ENCODE data around the gene ZFPL1.

ZFPL1 gene

DNA sequence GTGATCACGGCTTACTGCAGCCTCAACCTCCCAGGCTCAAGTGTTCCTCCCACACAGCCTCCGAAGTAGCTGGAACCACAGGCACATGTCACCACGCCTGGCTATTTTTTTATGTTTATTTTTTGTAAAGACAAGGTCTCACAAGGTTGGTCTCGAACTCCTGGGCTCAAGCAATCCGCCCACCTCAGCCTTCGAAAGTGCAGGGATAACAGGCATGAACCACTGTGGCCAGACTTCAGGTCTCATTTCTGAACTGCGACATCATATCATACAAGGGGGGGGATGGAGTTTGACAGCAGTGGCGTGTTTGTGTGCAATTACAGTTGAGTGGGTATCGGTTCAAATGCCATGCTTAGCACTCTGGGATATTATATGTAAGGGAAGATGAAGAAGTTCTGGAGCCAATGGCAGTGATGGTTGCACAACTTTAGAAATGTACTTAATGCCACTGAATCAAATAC is 32.6 kb upstream of the ZFPL1 start:
- H3K9me3 ChIP-seq (ENCODE audit: insufficient read depth, low read depth, low read length), result no peaks in the 10 kb centered on the region

DNA sequence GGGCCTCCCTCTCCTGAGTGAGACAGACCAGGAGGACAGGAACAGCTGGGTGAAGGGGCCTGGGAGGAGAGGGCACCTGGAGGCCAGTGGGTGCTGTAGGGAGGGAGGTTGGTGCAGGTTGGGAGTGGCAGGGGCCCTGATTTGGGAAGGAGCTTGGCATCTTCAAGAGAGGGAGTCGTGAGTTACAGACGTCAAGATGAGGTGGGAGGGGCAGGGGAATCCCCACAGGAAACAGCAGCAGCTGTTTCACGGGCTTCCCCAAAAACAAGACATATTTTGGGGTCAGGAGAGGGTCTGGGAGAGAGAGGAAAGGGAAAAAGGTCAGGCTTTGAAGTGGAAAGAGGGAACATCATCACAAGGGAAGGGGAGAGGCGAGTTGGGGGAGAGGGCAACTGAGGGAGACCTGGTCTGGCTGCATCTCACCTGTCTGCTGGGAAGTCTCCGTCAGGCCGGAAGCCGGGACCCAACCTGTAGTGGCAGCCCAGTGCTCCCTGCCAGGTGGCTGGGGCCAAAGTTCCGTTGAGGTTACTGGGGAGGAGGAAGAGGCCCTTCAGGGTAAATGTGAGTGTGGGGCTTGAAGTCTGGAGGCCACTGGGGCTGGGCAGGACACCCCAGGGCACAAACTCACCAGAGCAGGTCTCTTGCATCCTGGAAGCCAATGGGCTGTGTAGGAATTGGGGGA is 30.1 kb upstream of the ZFPL1 start:
- Histone ChIP-seq H3K9me3 (ENCODE audit: insufficient read depth, low read depth, low read length) (no peaks in the 10 kb centered on the region), H3K36me3 (ENCODE audit: insufficient read depth, low read depth, low read length) (no peaks in the 10 kb centered on the region), H3K27me3 (ENCODE audit: insufficient read depth, low read length) (no peaks in the 10 kb centered on the region), H3K4me1 (ENCODE audit: insufficient read depth, low read length) (no peaks in the 10 kb centered on the region), H3K9ac (ENCODE audit: low read depth, low read length) (no peak overlapping the region), H3K4me3 (ENCODE audit: low read length) (no peak overlapping the region), H3K27ac (ENCODE audit: low read length) (no peak overlapping the region)

More for the DNA sequence above, 32.6 kb upstream of the ZFPL1 start:
- Histone ChIP-seq H3K36me3 (ENCODE audit: insufficient read depth, low read depth, low read length) (no peaks in the 10 kb centered on the region), H3K27me3 (ENCODE audit: insufficient read depth, low read length) (peaks cover 4% of the 10 kb centered on the region; the same call in 1 of the 2 replicates), H3K4me1 (ENCODE audit: insufficient read depth, low read length) (no peaks in the 10 kb centered on the region), H3K4me3 (ENCODE audit: low read length) (no peak overlapping the region), H3K9ac (ENCODE audit: low read depth, low read length) (no peak overlapping the region), H3K27ac (ENCODE audit: low read length) (no peak overlapping the region)

DNA sequence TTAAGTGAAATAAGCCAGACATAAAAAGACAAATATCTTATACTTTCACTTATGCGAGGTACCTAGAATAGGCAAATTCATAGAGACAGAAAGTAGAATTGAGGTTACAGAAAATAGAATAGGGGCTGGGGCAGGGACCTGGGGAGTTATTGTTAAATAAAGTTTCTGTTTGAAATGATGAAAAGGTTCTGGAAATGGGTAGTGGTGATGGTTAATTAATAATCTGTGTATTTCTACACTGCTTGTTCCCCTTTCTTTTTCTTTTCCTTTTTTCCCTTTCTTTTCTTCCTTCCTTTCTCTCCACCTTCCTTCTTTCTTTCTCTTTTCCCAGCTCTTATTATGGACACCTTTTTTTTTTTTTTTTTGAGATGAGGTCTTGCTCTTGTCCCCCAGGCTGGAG is 28.5 kb upstream of the ZFPL1 start:
- Histone ChIP-seq H3K27me3 (ENCODE audit: insufficient read depth, low read length) (no peaks in the 10 kb centered on the region), H3K9me3 (ENCODE audit: insufficient read depth, low read depth, low read length) (no peaks in the 10 kb centered on the region), H3K27ac (ENCODE audit: low read length) (no peak overlapping the region), H3K4me1 (ENCODE audit: insufficient read depth, low read length) (no peaks in the 10 kb centered on the region), H3K4me3 (ENCODE audit: low read length) (no peak overlapping the region), H3K9ac (ENCODE audit: low read depth, low read length) (no peak overlapping the region), H3K36me3 (ENCODE audit: insufficient read depth, low read depth, low read length) (no peaks in the 10 kb centered on the region)

DNA sequence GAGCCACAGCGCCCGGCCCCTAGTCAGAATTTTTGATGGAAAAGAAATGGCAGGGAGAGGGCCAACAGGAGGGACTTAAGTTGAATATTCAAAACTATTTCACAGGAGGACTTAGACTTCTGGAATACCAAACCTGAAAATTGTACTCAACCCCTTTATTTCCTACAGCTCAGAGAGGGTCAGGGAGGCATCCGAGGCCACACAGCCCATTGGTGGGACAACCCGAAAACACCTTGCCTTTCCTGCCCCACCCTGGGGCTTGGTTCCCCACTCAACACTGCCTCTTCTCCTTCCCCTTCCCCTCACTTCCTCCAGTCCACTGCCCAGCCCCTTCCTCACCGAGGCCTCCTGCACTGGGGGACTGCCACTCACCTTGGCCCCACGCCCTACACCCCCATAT is 27.0 kb upstream of the ZFPL1 start:
- Histone ChIP-seq H3K27me3 (ENCODE audit: insufficient read depth, low read length) (no peaks in the 10 kb centered on the region), H3K27ac (ENCODE audit: low read length) (no peak overlapping the region), H3K9ac (ENCODE audit: low read depth, low read length) (no peak overlapping the region), H3K36me3 (ENCODE audit: insufficient read depth, low read depth, low read length) (no peaks in the 10 kb centered on the region), H3K4me1 (ENCODE audit: insufficient read depth, low read length) (no peaks in the 10 kb centered on the region), H3K4me3 (ENCODE audit: low read length) (no peak overlapping the region), H3K9me3 (ENCODE audit: insufficient read depth, low read depth, low read length) (no peaks in the 10 kb centered on the region)

DNA sequence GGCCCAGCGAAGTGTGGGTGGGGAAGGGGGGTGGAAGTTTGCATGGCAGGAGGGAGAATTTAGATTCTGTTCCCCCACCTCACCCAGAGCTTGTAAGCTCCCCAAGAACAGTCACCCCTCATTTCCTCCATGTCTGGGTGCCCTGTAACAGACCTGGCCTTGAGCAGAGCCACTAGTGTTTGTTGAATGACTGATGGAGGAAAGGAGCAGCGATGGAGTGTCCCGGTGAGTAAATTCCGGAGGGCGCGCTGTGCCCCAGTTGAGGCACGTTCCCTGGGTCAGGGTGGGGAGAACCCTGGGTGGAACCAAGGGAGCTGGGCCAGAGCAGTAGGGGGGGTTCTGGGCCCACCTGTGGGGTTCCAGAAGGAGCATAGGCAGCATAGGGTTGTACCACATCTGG is 26.5 kb upstream of the ZFPL1 start:
- Histone ChIP-seq H3K9me3 (ENCODE audit: insufficient read depth, low read depth, low read length) (no peaks in the 10 kb centered on the region), H3K27ac (ENCODE audit: low read length) (no peak overlapping the region), H3K27me3 (ENCODE audit: insufficient read depth, low read length) (no peaks in the 10 kb centered on the region), H3K36me3 (ENCODE audit: insufficient read depth, low read depth, low read length) (no peaks in the 10 kb centered on the region), H3K9ac (ENCODE audit: low read depth, low read length) (no peak overlapping the region), H3K4me3 (ENCODE audit: low read length) (no peak overlapping the region), H3K4me1 (ENCODE audit: insufficient read depth, low read length) (no peaks in the 10 kb centered on the region)

DNA sequence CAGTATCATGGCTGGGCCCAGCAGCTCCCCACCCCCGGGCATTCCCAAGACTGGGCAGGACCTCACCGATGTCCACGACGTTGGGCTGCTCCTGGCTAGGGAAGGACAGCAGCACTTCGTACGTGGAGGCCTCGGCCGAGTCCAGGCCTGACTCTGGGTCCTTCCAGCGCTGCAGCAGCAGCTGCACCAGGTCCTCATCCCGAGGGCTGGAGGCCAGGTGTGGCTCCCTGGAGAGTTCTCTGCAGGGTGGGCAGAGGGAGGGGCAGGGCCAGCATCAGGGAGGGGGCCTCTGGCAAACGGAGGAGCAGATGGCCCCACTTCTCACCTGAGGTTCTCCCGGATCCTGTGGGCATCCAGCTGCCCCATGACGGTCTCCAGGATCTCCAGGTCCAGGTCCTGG is 26.0 kb upstream of the ZFPL1 start:
- Histone ChIP-seq H3K9ac (ENCODE audit: low read depth, low read length) (no peak overlapping the region), H3K36me3 (ENCODE audit: insufficient read depth, low read depth, low read length) (no peaks in the 10 kb centered on the region), H3K27me3 (ENCODE audit: insufficient read depth, low read length) (no peaks in the 10 kb centered on the region), H3K4me3 (ENCODE audit: low read length) (no peak overlapping the region), H3K9me3 (ENCODE audit: insufficient read depth, low read depth, low read length) (no peaks in the 10 kb centered on the region), H3K27ac (ENCODE audit: low read length) (no peak overlapping the region), H3K4me1 (ENCODE audit: insufficient read depth, low read length) (no peaks in the 10 kb centered on the region)

DNA sequence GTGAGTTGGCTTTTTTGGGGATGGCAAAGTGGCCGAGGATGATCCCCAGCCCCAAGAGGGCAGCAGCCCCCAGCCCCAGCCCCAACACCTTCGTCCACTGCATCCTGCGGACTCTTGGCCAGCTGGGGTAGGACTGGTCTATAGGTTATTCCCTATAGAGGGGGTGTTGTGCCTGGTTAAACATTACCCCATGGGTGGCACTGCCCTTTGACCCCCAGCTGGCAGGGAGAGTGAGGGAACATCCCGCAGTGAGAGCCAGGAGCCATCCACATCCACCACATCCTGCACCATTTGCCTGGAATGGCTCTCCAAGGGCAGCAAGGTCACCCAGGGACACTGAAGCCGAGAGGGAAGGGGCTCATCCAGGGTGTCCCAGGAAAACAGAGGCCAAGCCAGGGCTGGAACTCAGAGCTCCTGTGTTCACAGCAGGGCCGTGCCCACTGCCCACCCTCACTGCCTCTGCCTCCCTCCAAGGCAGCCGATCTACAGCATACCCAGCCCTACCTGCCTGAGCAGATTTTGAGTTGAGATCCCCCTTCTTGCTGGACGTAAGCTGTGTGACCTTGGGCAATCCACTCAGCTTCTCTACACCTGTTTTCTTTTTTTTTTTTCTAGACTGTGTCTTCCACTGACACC is 25.5 kb upstream of the ZFPL1 start, which contains the start of gene NAALADL1:
NAALADL1 (minus strand) TSS at position 135 of the 636 bp plus-strand sequence; CDS start at position 103, 32 bp downstream.
- Histone ChIP-seq H3K9me3 (ENCODE audit: insufficient read depth, low read depth, low read length) (no peaks in the 10 kb centered on the region), H3K4me3 (ENCODE audit: low read length) (no peak within 1 kb of the TSS), H3K27me3 (ENCODE audit: insufficient read depth, low read length) (no peaks in the 10 kb centered on the region), H3K4me1 (ENCODE audit: insufficient read depth, low read length) (no peaks in the 10 kb centered on the region), H3K9ac (ENCODE audit: low read depth, low read length) (no peak within 1 kb of the TSS; the same call in 1 of the 2 replicates), H3K36me3 (ENCODE audit: insufficient read depth, low read depth, low read length) (no peaks in the 10 kb centered on the region), H3K27ac (ENCODE audit: low read length) (no peak within 1 kb of the TSS)

DNA sequence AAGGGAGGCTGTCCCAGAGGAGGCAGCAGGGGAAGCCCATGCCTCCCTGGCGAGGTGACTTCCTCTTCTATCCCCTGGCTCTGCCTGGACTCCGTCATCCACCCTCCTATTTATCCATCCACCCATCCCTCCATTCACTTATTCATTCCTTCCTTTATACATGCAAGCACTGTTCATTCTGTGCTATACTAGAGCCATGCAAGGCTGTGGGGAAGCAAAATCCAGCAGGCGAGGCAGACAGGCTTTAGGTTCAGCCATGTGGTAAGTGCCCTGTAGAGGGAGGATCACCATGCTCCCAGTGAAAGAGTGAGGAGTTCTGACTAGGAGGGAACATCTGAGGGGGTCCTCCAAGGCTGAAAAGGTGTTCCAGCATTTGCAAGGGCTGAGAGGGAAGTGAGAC is 24.5 kb upstream of the ZFPL1 start:
- H3K27ac ChIP-seq (ENCODE audit: low read length), result no peak overlapping the region
- no peaks in the 10 kb centered on the region for H3K4me1 ChIP-seq (ENCODE audit: insufficient read depth, low read length)
- H3K36me3 ChIP-seq (ENCODE audit: insufficient read depth, low read depth, low read length), result no peaks in the 10 kb centered on the region
- H3K27me3 ChIP-seq (ENCODE audit: insufficient read depth, low read length), result no peaks in the 10 kb centered on the region
- no peaks in the 10 kb centered on the region for H3K9me3 ChIP-seq (ENCODE audit: insufficient read depth, low read depth, low read length)
- no peak overlapping the region for H3K4me3 ChIP-seq (ENCODE audit: low read length)
- no peak overlapping the region; the same call in 1 of the 2 replicates for H3K9ac ChIP-seq (ENCODE audit: low read depth, low read length)

DNA sequence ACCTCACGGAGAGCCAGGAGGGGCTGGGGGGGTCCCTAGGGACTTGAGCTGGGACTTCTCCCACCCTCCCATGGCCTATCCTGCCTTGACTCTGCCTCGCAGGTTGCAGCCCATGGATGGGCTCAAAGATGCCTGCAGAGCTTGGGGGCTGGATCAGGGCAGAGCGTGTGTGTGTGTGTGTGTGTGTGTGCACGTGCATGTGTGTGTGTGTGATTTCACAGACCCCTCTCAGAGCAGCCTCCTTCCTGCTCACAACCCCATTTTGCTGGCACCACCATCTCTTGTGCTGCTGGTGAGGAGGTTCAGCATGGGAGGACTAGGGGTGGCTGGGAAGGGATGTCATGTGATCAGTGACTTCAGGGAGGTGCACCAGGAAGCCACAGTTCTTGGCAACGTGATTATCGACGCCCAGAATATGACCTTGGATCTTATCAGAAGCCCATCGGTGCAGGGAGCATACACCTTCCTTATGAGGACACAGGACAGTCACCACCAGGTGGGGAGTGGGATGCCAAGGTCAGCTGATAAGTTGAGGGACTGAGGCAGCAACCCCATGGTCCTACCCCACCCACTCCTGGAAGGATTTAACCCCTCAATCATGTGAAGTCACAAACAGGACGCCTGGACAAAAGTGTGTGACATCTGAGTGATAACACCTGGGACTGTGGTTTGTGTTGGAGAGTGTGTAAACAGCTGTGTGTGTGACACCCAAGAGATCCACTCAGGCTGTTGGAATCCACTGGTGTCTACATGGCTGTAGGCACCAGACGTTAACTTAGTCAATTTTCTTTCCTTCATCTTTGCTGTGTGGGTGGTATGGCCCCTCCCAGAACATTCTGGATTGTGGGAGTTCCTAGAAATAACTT is 23.8 kb upstream of the ZFPL1 start:
- Histone ChIP-seq H3K4me3 (ENCODE audit: low read length) (no peak overlapping the region), H3K9me3 (ENCODE audit: insufficient read depth, low read depth, low read length) (no peaks in the 10 kb centered on the region), H3K36me3 (ENCODE audit: insufficient read depth, low read depth, low read length) (no peaks in the 10 kb centered on the region), H3K9ac (ENCODE audit: low read depth, low read length) (no peak overlapping the region), H3K27me3 (ENCODE audit: insufficient read depth, low read length) (no peaks in the 10 kb centered on the region), H3K4me1 (ENCODE audit: insufficient read depth, low read length) (no peaks in the 10 kb centered on the region), H3K27ac (ENCODE audit: low read length) (no peak overlapping the region)

DNA sequence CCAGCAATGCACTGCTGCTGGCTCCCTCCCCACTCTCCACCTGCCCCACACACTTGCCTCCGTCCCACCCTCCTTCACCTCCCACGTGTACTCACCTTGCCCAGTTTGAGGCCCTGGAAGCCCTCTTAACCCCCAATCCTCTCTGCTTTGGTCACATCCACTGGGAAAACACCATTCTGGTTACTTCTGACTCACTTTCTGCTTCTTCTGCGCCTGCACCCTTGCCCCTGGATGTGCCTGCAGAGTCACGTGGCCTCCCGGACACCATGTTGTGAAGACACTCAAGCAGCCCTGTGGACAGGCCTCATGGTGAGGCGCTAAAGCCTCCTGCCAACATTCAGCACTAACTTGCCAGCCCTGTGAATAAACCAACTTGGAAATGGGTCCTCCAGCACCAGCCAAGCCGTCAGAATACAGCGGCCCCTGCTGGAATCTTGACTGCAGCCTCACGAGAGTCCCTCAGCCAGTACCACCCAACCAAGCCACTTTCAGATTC is 23.1 kb upstream of the ZFPL1 start:
- Histone ChIP-seq H3K4me3 (ENCODE audit: low read length) (no peak overlapping the region), H3K9me3 (ENCODE audit: insufficient read depth, low read depth, low read length) (no peaks in the 10 kb centered on the region), H3K27me3 (ENCODE audit: insufficient read depth, low read length) (no peaks in the 10 kb centered on the region), H3K27ac (ENCODE audit: low read length) (no peak overlapping the region), H3K4me1 (ENCODE audit: insufficient read depth, low read length) (peaks cover 1% of the 10 kb centered on the region; the same call in 1 of the 2 replicates), H3K36me3 (ENCODE audit: insufficient read depth, low read depth, low read length) (no peaks in the 10 kb centered on the region), H3K9ac (ENCODE audit: low read depth, low read length) (no peak overlapping the region)

DNA sequence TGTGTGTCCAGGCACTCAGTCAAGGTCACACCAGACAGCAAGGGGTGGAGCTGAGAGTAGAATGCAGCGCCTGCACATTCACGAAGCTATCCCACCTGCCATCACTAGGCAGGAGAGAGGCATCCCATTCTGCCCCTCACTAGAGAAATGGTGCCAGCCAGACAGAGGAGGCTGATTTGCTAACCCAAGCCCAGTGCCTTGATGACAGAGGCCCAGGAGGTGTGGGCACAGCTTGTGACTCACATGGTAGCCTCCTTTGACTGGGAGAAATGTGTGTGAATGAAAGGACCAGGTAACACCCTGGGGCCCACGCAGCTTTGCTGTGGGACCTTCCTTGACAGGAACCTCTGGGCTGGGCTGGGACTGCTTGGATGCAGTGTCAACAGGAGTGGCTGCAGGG is 20.5 kb upstream of the ZFPL1 start:
- Histone ChIP-seq H3K27ac (ENCODE audit: low read length) (no peak overlapping the region), H3K9me3 (ENCODE audit: insufficient read depth, low read depth, low read length) (no peaks in the 10 kb centered on the region), H3K9ac (ENCODE audit: low read depth, low read length) (no peak overlapping the region), H3K4me1 (ENCODE audit: insufficient read depth, low read length) (peaks cover 4% of the 10 kb centered on the region; the same call in 1 of the 2 replicates), H3K36me3 (ENCODE audit: insufficient read depth, low read depth, low read length) (no peaks in the 10 kb centered on the region), H3K27me3 (ENCODE audit: insufficient read depth, low read length) (no peaks in the 10 kb centered on the region), H3K4me3 (ENCODE audit: low read length) (no peak overlapping the region)

Data from iPS-20b (cell line).